Transverse colon (tissue), 4 donors: Measurements from ENCODE around the gene TTLL7. TPM values are rescaled to one million over a fixed set of nuclear protein-coding genes. Genes with fewer than 3 reads are reported as not detected.

Experiments
- DNase-seq: peaks from one replicate; pipeline ENCODE4 v3.0.0-alpha.2; 2019
- H3K27ac ChIP-seq, 4 donors: fragments of 200-600 bp; sonication (generic); 2 replicates each; pipeline ENCODE4 v1.5.1; 2016 to 2018; ENCODE audit warnings: inconsistent platforms in 4 of 4
- H3K27me3 ChIP-seq: fragments of 200-600 bp; sonication (generic); 2 replicates; pipeline ENCODE4 v1.5.1; 2017; ENCODE audit warnings: inconsistent platforms
- H3K36me3 ChIP-seq, 4 donors: fragments of 200-600 bp; sonication (generic); 2 replicates each; pipeline ENCODE4 v1.5.1; 2017 to 2019; ENCODE audit warnings: inconsistent platforms in 4 of 4
- H3K4me1 ChIP-seq, 4 donors: fragments of 200-600 bp; sonication (generic); 2 replicates each; pipeline ENCODE4 v1.5.1; 2017 to 2020; ENCODE audit warnings: inconsistent platforms in 4 of 4
- H3K4me3 ChIP-seq, 4 donors: fragments of 200-600 bp; sonication (generic); 1 replicate in 1 of 4; 2 replicates in 3 of 4; pipeline versions ENCODE4 v1.5.1 to v1.6.1; 2017 to 2019; ENCODE audit warnings: inconsistent platforms in 4 of 4
- H3K9me3 ChIP-seq, 2 donors: fragments of 200-600 bp; sonication (generic); 2 replicates each; pipeline ENCODE4 v1.5.1; 2017 to 2019; ENCODE audit warnings: inconsistent platforms in 2 of 2
- EP300 ChIP-seq: sonication (generic); formaldehyde crosslinking; IDR thresholded peaks from one replicate; pipeline ENCODE4 v1.6.1; 2017; ENCODE audit warnings: antibody characterized with exemption, low read depth
- POLR2A ChIP-seq: fragments of 450-650 bp; IDR thresholded peaks from one replicate; pipeline ENCODE4 v1.6.1; 2016; ENCODE audit warnings: antibody characterized with exemption, mild to moderate bottlenecking, moderate library complexity
- POLR2AphosphoS5 ChIP-seq, 3 donors: sonication (generic); formaldehyde crosslinking; IDR thresholded peaks; one replicate each; pipeline ENCODE4 v1.6.1; 2016; ENCODE audit warnings: antibody characterized with exemption in 3 of 3
- WGBS, 2 donors: methylation state at CpG; one replicate each; pipeline ENCODE4 v1.1.5; 2018; ENCODE audit warnings: low coverage in 1 of 2; 5-methylcytosine and 5-hydroxymethylcytosine counted together
- in situ Hi-C, 4 donors: fragments of 200-750 bp; cut with MboI; loops; one replicate each; pipeline versions ENCODE4 v1.15.0 to v1.15.1; 2017; ENCODE audit warnings: low sequenced_read_pairs in 3 of 4, low pct_ligation_motif_present in 1 of 4, low pct_unique_long_range_greater_than_20kb in 1 of 4
- intact Hi-C: fragments of 100-400 bp; cut with DNase I; formaldehyde crosslinking; loops from one replicate; pipeline ENCODE4 v1.15.1; 2023; ENCODE audit warnings: low total_unique reads
- total RNA-seq, 4 donors: library from RNA; depleted of rRNA; stranded (reverse); fragments of >200 nt; gene quantifications; one replicate each; pipeline ENCODE4 v1.1.0, GENCODE V29; 2016
- TF ChIP-seq, protein P1 (sequence below), 5 experiments: fragments of 200-600 bp in 3 of 5; fragments of 450-650 bp in 2 of 5; sonication (generic) in 3 of 5; IDR thresholded peaks; 1 replicate in 2 of 5; 2 replicates in 3 of 5; pipeline ENCODE4 v1.5.1; 2016 to 2017; ENCODE audit warnings: antibody characterized with exemption in 5 of 5, inconsistent platforms in 3 of 5, mild to moderate bottlenecking in 2 of 5, moderate library complexity in 1 of 5

TTLL7 gene
- total RNA-seq, 4 donors from 2014 or later, result 2.7 to 9.5 (median 4.2) TPM

DNA sequence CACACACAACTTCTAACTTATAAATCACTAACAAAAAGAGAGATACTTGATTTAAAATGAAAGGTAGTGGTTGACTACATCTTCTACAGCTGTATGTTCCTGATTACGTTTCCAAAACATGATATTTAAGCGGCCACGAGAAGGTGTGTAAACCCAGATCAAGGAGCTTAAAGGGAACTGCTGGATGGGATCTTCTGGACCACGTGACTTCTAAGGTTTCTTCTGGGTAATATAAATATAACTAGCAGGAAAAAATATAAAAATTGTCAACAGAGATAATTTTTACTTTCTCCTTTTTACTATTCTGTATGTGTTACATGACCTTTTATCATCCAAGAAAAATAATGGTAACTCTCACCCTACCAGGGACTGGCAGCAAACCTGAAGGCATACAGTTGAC is 66.2 kb downstream of the TTLL7 start:
- Histone ChIP-seq H3K27ac (no peak overlapping the region), H3K4me1 (peaks cover 0 to 1% (median 0%) of the 10 kb centered on the region in 4 donors), H3K36me3 (no peaks in the 10 kb centered on the region), H3K4me3 (no peak overlapping the region), H3K9me3 (no peaks in the 10 kb centered on the region), H3K27me3 (no peaks in the 10 kb centered on the region)
- in situ Hi-C loops (loop anchor here in 2 of 4 donors (25.0 kb wide), 2 partner anchors 180 to 505 kb away; no protein-coding TSS in a partner anchor), intact Hi-C loops (loop anchor here (5.0 kb wide), 1 partner anchor 190 kb away; no protein-coding TSS in a partner anchor)
- 83 to 86% methylated on average over 4 of the region's 4 CpGs for whole genome bisulfite sequencing, 2 donors
- TF ChIP-seq, protein P1, sequence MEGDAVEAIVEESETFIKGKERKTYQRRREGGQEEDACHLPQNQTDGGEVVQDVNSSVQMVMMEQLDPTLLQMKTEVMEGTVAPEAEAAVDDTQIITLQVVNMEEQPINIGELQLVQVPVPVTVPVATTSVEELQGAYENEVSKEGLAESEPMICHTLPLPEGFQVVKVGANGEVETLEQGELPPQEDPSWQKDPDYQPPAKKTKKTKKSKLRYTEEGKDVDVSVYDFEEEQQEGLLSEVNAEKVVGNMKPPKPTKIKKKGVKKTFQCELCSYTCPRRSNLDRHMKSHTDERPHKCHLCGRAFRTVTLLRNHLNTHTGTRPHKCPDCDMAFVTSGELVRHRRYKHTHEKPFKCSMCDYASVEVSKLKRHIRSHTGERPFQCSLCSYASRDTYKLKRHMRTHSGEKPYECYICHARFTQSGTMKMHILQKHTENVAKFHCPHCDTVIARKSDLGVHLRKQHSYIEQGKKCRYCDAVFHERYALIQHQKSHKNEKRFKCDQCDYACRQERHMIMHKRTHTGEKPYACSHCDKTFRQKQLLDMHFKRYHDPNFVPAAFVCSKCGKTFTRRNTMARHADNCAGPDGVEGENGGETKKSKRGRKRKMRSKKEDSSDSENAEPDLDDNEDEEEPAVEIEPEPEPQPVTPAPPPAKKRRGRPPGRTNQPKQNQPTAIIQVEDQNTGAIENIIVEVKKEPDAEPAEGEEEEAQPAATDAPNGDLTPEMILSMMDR (IDR thresholded peaks at IDR 0.05), result no peak
- TF ChIP-seq POLR2AphosphoS5 (IDR thresholded peaks at IDR 0.05) (no peak), EP300 (no peak), POLR2A (no peak)
- DNase-seq, result no peak

DNA sequence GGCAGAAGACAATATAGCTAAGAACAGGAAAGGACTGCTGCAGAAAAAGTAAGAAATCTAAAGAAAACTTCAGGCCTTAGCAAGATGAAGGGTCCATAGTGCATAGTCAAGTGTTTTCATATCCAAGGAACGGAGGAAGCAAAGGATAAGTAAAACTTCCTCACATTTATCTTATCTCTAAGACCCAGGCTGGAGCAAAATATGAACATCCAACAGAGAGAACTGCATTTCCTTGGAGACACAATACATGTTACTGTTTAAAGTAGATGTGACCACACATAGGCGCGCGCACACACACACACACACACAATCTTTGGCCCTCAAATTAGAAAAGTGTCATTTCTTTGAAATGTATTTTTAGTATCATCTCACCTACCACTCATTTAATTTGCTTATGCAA is 66.7 kb downstream of the TTLL7 start:
- 89 to 90% methylated on average over 4 of the region's 4 CpGs for WGBS, 2 donors
- peaks cover 0 to 5% (median 2%) of the 10 kb centered on the region in 4 donors for H3K4me1 ChIP-seq
- H3K4me3 ChIP-seq, result no peak overlapping the region
- no peaks in the 10 kb centered on the region for H3K27me3 ChIP-seq
- intact Hi-C loops (loop anchor here (5.0 kb wide), 1 partner anchor 190 kb away; no protein-coding TSS in a partner anchor), in situ Hi-C loops (loop anchor here in 2 of 4 donors (25.0 kb wide), 2 partner anchors 180 to 505 kb away; no protein-coding TSS in a partner anchor)
- no peaks in the 10 kb centered on the region for H3K9me3 ChIP-seq
- no peaks in the 10 kb centered on the region for H3K36me3 ChIP-seq
- H3K27ac ChIP-seq, result no peak overlapping the region
- no peak for DNase-seq
- no peak for TF ChIP-seq POLR2A

DNA sequence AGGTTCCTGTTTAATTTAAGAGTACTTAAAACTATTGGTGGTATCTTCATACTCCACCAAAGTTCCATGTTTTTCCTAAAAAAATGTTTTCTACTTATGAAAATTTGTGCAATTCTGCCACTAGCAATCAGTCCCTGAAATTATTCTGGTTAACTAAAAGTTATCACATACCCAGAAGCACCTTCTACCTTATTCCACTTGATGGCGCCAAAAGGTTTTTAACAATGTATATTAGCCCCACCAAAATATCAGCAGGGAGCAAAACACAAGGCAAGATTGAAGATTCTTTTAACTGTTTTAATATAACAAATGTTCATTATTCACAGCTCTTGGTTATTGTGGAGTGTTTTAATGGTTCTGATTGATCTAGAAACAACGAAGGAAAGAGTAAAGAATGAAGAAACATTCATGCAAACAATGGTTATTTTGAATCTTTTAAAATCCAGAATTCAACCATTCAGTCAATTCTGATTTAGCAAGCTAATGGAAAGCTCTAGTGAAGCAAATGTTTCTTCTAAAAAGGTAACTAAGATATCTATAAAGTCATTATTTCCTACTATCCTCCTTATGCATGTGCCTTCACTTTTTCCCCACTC is 67.2 kb downstream of the TTLL7 start:
- whole genome bisulfite sequencing, 2 donors, result 5% methylated on average over 2 of the region's 2 CpGs
- H3K4me1 ChIP-seq, result peaks cover 0 to 8% (median 3%) of the 10 kb centered on the region in 4 donors
- no peak overlapping the region for H3K27ac ChIP-seq
- no peaks in the 10 kb centered on the region for H3K27me3 ChIP-seq
- no peak overlapping the region for H3K4me3 ChIP-seq
- in situ Hi-C loops, result loop anchor here in 2 of 4 donors (25.0 kb wide), 2 partner anchors 181 to 506 kb away; no protein-coding TSS in a partner anchor
- intact Hi-C loops, result loop anchor here (2.0 to 5.0 kb wide), 2 partner anchors 191 to 503 kb away; no protein-coding TSS in a partner anchor
- H3K36me3 ChIP-seq, result no peaks in the 10 kb centered on the region
- no peaks in the 10 kb centered on the region for H3K9me3 ChIP-seq
- DNase-seq, result no peak
- TF ChIP-seq, protein P1 (IDR thresholded peaks at IDR 0.05), result peak; percentile 63 to 77 (median 74)
- no peak for TF ChIP-seq POLR2A

DNA sequence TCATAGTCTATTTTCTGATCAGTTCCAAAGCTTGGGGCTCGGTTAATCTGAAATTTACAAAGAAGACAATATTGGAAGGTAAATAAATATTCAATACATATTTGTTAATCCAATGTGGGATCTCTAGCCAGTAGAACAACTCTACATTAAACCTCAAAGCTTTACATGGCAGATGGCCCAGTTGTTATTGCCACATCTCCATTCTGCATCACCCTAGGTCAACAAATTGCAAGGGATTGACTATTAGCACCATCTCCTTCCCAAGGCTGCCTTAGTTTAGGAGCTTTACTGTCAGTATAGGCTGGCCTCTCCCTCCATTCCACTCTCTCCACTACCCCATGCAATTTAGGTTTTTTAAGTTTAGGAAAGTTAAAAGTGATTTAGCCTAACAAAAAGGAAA is 69.7 kb downstream of the TTLL7 start:
- Histone ChIP-seq H3K27me3 (no peaks in the 10 kb centered on the region), H3K27ac (no peak overlapping the region), H3K4me1 (peaks cover 0 to 8% (median 3%) of the 10 kb centered on the region in 4 donors), H3K9me3 (no peaks in the 10 kb centered on the region), H3K36me3 (no peaks in the 10 kb centered on the region), H3K4me3 (no peak overlapping the region)
- intact Hi-C loops (no loop called here), in situ Hi-C loops (loop anchor here (5.0 to 25.0 kb wide), 5 partner anchors 183 to 846 kb away; no protein-coding TSS in a partner anchor)
- DNase-seq, result no peak
- 67 to 95% methylated on average over 1 of the region's 1 CpG for WGBS, 2 donors
- TF ChIP-seq, protein P1 (IDR thresholded peaks at IDR 0.05), result no peak
- TF ChIP-seq EP300, result no peak
- TF ChIP-seq POLR2A, result no peak
- TF ChIP-seq POLR2AphosphoS5 (IDR thresholded peaks at IDR 0.05), result no peak
